K562 treated with DMSO at 1 percent for 24 hours (cell line): ENCODE measurements around the gene IGSF3. TPM values are rescaled to one million over a fixed set of nuclear protein-coding genes. Genes with fewer than 3 reads are reported as not detected.

Experiments
- total RNA-seq: library from RNA; unstranded; fragments of 300-600 nt; gene quantifications from 2 replicates; pipeline ENCODE4 v1.2.3, GENCODE V29; 2022; ENCODE audit warnings: low read depth; ENCODE audit not compliant: insufficient read depth

Gene IGSF3
- 14.8 and 15.5 TPM in 2 replicates for total RNA-seq

GRCh38 chr1:116667575-116668105 is at the start of gene IGSF3:
Gene IGSF3 (minus strand): TSS chr1:116667733. CDS start chr1:116666326, 1,407 bp downstream.

GRCh38 chr1:116570358-116571214 is 96.9 kb downstream of the IGSF3 start, which contains the start of gene CD58:
Gene CD58 (minus strand): TSS chr1:116571026. CDS start chr1:116570972, 54 bp downstream.

Other genes with a start within 250 kb of the IGSF3 start
- 16.8 and 20.8 TPM in 2 replicates for gene CD58, start 96.7 kb downstream of the IGSF3 start, total RNA-seq
- gene CD2, start 86.7 kb upstream of the IGSF3 start, total RNA-seq = not detected in 2 replicates
- gene PTGFRN, start 242.2 kb upstream of the IGSF3 start, total RNA-seq = 17.2 and 19.2 TPM in 2 replicates